Gastrocnemius medialis (tissue), 4 donors: ENCODE results near the gene VAV1.

ENCODE experiments used
- POLR2A ChIP-seq, 2 donors: fragments of 450-650 bp; IDR thresholded peaks; one replicate each; pipeline ENCODE4 v1.6.1; 2017; ENCODE audit warnings: antibody characterized with exemption in 2 of 2, mild to moderate bottlenecking in 2 of 2, moderate library complexity in 2 of 2
- TF ChIP-seq, protein P1 (sequence below), 5 experiments: fragments of 450-650 bp in 3 of 5; fragments of 200-600 bp in 2 of 5; sonication (generic) in 2 of 5; IDR thresholded peaks in 4 of 5; conservative IDR thresholded peaks in 1 of 5; 1 replicate in 4 of 5; 2 replicates in 1 of 5; pipeline ENCODE4 v1.5.1; 2016 to 2019; ENCODE audit warnings: antibody characterized with exemption in 5 of 5, mild to moderate bottlenecking in 3 of 5, moderate library complexity in 3 of 5

DNA sequence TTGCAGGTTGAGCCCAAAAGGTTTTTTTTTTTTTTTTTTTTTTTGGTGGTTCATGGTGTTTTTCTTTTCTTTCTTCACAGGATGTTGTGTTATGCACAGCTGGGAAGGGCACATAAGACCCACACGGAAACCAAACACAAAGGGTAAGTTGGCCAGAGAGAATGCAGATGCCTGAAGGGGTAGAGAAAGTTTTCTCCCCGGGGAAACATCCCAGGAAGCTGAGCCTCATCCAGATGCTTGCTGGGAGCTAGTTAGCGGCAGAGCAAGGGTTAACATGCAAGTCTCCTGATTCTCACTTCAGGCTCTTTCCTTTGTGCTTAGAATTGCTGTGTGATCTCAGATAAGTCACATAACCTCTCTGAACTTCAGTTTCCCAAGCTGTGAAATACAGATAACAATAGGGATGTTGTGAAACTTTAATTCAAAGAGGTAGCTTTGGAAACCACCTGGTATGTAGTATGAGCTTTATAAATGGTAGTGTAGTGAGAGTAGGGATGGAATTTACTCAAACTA is 117.9 kb downstream of the VAV1 start:
- TF ChIP-seq, protein P1, sequence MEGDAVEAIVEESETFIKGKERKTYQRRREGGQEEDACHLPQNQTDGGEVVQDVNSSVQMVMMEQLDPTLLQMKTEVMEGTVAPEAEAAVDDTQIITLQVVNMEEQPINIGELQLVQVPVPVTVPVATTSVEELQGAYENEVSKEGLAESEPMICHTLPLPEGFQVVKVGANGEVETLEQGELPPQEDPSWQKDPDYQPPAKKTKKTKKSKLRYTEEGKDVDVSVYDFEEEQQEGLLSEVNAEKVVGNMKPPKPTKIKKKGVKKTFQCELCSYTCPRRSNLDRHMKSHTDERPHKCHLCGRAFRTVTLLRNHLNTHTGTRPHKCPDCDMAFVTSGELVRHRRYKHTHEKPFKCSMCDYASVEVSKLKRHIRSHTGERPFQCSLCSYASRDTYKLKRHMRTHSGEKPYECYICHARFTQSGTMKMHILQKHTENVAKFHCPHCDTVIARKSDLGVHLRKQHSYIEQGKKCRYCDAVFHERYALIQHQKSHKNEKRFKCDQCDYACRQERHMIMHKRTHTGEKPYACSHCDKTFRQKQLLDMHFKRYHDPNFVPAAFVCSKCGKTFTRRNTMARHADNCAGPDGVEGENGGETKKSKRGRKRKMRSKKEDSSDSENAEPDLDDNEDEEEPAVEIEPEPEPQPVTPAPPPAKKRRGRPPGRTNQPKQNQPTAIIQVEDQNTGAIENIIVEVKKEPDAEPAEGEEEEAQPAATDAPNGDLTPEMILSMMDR (IDR thresholded peaks at IDR 0.05 in 4 of 5, conservative IDR thresholded peaks at IDR 0.05 in 1 of 5): no peak
- no peak for TF ChIP-seq POLR2A (IDR thresholded peaks at IDR 0.05)
